NOMO-1 treated with DMSO at 0.1 percent for 48 hours (cell line): ENCODE results near the gene LTBP3.
A peak's percentile ranks its signal among the peaks of the same experiment; 100 is the strongest.

Source experiments
- DNase-seq: peaks from one replicate; lab custom pipeline; 2025; ENCODE audit not compliant: unreplicated experiment; lab: John Stamatoyannopoulos, UW

The LTBP3 gene

GRCh38 chr11:65586247-65586630 is 28.1 kb upstream of the LTBP3 start:
- no peak for DNase-seq

DNA sequence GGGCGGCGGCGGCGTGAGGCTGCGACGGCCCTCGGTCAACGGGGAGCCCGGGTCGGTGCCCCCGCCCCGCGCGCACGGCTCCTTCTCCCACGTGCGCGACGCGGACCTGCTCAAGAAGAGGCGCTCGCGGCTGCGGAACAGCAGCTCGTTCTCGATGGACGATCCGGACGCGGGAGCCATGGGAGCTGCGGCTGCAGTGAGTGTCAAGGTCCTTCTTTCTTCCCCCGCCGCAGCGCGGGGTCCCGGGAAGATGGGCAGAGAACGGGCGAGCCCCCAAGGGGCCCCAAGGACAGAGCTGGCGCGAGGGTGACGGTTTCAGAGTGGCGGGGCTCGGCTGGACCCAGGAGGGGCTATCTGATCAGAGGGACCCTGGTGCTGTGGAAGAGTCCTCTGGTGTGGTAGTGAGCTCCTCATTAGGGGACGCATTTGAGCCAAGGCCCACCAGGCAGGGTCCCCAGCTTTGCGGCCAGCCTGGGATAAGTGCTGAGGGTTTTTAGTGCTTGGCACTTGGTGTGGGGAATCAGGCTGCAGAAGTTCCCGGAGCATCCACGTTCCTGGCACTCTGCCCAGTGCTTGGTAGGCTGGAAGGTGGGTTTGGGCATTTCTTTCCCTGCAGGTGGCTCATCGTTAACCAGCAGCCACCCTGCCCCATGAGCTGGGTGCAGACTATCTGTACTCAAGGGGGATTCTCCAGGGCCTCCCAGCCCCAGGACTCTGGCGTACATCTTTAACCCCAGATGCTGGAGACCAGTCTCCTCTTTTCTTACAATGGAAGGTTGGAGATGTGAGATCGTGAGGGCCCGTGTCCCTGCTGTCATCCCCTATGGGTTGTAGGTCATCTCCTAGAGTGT is 27.5 kb upstream of the LTBP3 start:
- DNase-seq: no peak

DNA sequence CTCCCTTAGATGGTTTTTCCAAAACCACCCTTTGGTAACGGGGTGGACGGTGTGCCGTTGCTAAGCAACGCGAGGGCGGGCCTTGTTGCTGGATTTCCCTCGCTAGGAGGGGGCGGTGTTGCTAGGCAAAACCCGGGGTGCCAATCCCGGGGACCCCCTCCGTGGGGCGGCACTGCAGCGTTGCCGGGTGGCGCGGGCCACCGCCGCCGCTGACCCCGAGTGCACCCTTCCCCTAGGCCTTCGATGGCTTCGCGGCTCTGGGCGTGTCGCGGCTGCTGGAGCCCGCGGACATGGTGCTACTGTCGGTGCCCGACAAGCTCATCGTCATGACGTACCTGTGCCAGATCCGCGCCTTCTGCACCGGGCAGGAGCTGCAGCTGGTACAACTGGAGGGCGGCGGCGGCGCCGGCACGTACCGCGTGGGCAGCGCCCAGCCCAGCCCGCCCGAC is 26.6 kb upstream of the LTBP3 start:
- no peak for DNase-seq

DNA sequence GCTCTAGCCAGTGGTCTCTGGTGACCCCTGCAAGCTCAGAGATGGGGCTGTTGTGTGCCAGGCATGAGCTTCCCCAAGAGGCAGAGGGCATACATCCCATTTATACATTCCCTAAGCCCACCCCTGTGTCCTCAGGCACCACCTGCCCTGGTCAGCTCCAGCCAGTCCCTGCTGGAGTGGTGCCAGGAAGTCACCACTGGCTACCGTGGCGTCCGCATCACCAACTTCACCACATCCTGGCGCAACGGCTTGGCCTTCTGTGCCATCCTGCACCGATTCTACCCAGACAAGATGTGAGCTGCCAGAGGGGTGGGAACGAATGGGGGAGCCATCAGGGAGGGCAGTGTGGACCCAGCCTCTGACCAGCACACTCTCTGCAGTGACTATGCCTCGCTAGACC is 25.9 kb upstream of the LTBP3 start:
- DNase-seq: no peak

DNA sequence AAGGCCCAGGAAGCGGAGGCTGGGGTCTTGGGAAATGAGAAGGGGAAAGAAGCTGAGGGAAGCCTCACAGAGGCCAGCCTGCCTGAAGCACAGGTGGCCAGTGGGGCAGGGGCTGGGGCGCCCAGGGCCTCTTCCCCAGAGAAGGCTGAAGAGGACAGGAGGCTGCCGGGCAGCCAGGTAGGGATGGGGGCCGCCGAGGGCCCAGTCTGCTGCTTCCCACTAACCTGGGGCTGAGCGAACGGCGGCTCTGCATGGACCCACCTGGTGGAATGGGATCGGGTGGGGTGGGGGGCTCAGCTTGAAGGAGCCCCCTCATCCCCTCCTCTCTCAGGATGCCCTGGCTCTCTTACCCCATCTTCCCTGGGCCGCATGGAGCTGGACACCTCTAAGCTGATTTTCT is 25.4 kb upstream of the LTBP3 start:
- no peak for DNase-seq

DNA sequence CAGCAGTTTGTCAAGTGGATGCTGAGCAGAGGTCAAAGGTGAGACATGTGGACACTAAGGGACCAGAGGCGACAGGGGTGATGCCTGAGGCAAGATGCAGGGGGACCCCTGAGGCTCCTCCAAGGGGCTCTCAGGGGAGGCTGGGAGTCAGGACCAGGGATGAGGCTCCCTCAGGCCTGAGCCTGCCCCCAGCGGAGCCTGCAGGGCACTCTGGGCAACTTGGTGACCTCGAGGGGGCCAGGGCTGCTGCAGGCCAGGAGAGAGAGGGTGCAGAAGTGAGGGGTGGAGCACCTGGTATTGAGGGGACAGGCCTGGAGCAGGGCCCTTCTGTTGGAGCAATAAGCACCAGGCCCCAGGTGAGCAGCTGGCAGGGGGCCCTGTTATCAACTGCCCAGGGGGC is 23.8 kb upstream of the LTBP3 start:
- no peak for DNase-seq

DNA sequence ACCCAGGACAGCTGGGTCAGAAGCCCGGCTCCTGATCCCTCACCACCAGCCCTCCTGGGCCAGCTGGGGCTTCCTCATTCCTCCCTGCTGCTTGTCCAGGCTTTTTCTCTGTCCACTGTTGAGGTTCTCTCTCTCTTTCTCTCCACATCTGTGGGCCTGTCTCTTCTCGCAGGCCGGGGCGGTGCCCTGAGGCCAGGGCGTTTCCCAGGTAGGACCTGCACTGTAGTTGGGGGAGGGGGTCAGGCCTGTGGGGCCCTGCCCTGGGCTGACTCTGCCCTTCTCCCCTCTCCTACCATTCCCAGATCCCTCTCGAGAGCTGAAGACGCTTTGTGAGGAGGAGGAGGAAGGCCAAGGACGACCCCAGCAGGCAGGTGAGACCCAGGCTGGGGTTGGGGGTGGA is 22.6 kb upstream of the LTBP3 start:
- no peak for DNase-seq

GRCh38 chr11:65580031-65580692 is 22.0 kb upstream of the LTBP3 start:
- DNase-seq: no peak

DNA sequence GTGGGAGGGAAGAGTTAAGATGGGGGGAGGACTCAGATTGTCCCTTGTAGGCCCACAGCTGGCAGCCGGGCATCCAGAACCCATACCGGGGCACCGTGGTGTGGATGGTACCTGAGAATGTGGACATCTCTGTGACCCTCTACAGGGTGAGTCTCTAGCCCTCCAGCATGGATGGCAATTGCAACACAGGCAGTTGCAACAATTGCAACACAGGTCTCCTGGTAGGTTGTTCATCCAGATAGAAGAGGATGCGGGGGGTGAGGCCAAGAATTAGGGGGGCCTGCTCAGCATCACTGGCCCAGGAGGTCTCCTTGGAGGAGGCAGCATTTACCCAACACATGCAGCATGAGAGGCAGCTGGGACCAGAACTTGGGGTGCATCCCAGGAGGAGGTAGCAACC is 21.1 kb upstream of the LTBP3 start:
- peak; percentile 12 for DNase-seq

- no peak for DNase-seq
Observed at GRCh38 chr11:65578667-65579066, 20.5 kb upstream of the LTBP3 start.

DNA sequence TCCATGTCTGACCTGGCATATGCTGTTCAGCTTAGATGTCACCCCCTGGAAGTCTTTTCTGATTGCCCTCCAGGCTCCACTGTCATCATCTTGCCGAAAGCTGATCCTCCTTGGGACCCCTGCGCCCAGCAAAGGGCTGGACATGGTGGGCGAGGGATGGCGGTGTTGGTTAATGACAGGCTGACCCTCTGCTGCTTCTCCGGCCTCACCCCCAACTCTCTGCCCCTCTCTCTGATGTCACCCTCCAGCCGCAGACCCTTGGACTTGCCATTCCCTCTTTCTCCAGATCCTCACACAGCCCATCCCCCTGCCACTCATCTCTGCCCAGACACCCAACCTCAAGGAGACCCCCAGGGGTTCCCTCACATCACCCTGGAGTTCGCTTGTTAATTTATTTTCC is 20.0 kb upstream of the LTBP3 start:
- no peak for DNase-seq

- no peak for DNase-seq
Observed at GRCh38 chr11:65577756-65578109, 19.6 kb upstream of the LTBP3 start.

DNA sequence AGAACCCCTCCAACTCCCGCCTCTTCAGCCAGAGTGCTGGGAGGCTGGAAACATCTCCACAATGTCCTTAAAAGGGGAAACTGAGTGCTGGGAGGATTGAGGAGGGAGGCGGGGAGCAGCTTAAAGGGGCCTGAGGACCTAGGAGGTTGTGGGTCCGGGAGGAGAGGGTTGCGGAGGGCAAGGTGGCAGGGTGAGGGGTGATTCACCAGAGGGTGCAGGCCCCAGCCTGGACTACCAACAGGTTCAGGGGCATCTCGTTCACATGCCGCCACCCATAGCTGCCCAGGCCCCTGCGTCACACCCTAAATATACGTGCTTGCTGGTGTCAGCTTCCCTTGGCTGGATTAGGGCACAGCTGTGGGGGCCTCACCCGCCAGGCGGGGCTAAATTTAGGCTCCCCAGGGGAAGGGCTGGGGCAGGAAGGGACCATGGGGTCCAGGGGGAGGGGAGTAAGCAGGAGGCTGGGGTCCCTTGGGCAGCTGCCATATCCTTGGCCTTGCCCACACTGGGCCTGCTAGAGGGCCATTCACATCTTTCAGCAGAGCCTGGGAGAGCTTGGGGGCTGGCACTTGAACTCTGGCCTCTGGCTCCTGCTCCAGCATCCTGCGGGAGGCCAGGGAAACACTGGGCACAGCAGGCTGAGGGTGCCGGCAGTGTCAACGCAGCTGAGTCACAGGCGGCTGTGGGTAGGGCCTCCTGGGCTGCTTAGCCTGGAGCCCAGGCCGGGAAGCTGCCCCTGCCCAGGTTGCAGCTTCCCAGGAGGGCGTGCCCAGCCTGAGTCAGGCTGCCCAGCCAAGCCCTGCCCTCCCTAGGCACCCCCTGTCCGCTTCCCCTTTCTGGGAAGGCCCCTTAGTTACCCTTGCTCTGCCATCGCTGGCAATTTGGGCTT is 19.0 kb upstream of the LTBP3 start:
- DNase-seq: peak; percentile 61

DNA sequence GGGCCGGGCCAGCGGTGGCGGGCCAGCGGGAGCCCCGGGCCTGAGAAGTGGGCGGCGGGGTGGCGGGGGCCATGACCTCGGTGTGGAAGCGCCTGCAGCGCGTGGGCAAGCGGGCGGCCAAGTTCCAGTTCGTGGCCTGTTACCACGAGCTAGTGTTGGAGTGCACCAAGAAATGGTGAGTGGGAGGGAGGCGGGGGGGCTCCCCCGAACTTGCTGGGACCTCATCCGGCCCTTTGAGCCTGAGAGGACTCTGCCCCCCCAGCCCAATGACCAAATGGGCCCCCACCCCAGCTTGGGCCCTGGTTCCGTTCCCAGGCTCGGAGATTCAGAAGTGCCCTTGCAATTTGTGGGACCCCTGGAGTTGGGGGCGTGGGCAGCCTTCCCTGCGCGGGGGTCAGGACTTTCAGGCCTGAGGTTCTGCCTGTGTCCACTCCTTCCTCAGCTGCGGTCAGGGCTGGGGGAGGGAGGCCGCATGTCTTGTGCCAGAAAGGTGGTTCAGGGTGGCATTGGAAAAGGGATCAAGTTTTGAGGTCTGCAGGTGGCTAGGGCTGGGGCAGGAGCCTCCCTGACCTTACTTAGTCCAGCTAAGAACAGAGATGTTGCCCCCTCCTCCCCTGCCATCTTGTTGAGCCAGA is 18.2 kb upstream of the LTBP3 start:
- DNase-seq: no peak

- DNase-seq: peak; percentile 48
Observed at GRCh38 chr11:65575568-65576231, 17.5 kb upstream of the LTBP3 start, which contains the start of gene EHBP1L1. TSS of gene EHBP1L1 (plus strand) at chr11:65576053. CDS start at chr11:65576303, 250 bp downstream.

GRCh38 chr11:65574811-65575567 is 16.8 kb upstream of the LTBP3 start:
- no peak for DNase-seq

DNA sequence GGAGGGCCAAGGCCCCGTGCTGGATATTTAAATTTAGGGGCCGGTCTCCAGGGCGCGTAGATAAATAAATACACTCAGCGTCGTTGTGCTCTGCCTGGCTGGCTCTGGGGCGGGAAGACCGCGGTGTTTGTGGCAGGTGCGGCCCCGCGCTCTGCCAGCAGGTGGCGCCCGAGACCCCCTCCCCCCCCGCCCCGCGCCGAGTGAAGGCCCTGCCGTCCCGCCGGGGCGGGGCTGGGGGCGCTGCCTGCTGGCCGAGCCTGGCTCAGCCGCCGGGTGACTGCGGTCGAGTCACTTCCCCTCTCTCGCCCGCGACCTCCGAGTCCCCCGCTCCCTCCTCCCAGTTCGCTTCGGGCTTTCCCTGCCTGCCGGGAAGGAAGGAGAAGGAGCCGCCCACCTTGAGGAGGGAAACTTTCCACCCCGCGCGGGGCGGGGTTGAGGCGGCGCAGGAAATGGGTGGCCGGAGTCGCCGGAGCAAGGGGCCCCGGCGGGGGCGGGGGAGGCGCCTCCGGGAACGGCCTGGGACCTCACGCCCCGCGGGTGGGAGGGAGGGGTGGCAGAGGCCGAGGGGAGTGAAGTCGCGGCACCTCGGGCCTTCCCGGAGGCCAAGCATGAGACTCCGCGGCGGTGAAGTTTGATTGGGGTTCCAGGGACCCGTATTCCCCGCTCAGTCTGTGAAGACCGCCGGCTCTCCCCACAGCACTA is 16.1 kb upstream of the LTBP3 start:
- peak; percentile 96 for DNase-seq

DNA sequence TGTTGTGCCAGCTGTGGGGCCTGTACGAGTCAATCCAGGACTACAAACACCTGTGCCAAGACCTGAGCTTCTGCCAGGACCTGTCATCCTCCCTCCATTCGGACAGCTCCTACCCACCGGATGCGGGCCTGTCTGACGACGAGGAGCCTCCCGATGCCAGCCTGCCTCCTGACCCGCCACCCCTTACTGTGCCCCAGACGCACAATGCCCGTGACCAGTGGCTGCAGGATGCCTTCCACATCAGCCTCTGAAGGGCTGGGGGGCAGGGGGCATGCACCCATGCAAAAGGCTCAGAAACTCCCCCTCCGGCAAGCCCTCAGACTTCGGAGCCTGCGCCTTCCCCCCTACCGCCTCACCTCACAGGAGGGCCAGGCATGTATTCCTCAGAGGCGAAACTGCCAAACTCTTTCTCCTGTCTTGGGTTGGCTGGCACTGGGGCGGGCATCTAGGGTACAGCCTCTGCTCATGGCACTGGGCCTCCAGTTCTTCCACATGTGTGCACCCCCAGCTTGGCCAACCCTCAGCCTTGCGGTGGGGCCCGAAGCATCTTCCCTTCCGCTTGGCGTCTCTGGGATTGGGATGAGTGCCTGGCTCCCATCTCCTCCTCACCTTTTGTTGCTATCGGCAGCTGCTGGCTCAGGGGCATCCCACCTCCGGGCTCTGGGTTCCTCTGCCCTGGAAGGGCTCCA is 15.4 kb upstream of the LTBP3 start:
- DNase-seq: no peak
